ENCODE results near the gene OVOL1.
A peak's percentile ranks its signal among the peaks of the same experiment; 100 is the strongest.

Gene OVOL1

GRCh38 chr11:65777821-65778361 lies 9.0 kb upstream of the OVOL1 start:
- Histone ChIP-seq H3K4me1 (ENCODE audit: control insufficient read depth, insufficient read depth, low read length, poor library complexity, severe bottlenecking) (no peaks in the 10 kb centered on the region), H3K4me3 (ENCODE audit: extremely low read depth, insufficient read depth, low read length, poor library complexity, severe bottlenecking) (no peak overlapping the region), H3K9me3 (ENCODE audit: control insufficient read depth, low read length) (no peaks in the 10 kb centered on the region), H3K36me3 (ENCODE audit: control insufficient read depth, insufficient read depth, low read length) (peaks cover 32% of the 10 kb centered on the region), H3K27ac (ENCODE audit: low read depth, low read length, severe bottlenecking) (no peak overlapping the region)
- WGBS, 2 experiments (ENCODE audit: insufficient coverage in 2 of 2), result 94 to 96% methylated on average over 19 to 23 of the region's 23 CpGs

DNA sequence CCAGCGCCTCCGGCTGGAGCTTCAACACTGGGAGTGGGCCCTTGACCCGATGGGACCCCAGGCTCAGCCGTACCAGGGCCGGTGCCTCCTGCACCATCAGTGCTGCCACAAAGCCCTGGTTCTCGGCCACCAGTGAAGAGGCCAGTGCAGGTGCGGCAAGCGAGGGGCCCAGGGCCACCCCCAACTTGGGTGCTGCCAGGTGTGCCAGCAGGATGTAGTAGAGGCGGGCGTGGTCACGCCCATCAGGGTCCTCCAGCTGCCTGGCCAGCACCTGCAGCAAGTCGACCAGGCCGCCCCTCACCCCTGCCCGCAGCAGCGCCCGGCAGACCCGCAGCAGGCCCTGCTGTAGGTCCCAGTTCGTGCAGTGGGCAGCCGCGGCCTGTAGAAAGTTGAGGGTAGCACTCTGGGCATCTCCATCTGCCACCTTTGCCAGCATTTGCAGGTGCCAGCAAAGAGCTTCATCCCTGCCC lies 8.4 kb upstream of the OVOL1 start:
- peaks cover 32% of the 10 kb centered on the region for H3K36me3 ChIP-seq (ENCODE audit: control insufficient read depth, insufficient read depth, low read length)
- H3K27ac ChIP-seq (ENCODE audit: low read depth, low read length, severe bottlenecking), result no peak overlapping the region
- no peaks in the 10 kb centered on the region for H3K4me1 ChIP-seq (ENCODE audit: control insufficient read depth, insufficient read depth, low read length, poor library complexity, severe bottlenecking)
- no peaks in the 10 kb centered on the region for H3K9me3 ChIP-seq (ENCODE audit: control insufficient read depth, low read length)
- 95 to 99% methylated on average over 12 to 20 of the region's 20 CpGs for WGBS, 2 experiments (ENCODE audit: insufficient coverage in 2 of 2)
- no peak overlapping the region for H3K4me3 ChIP-seq (ENCODE audit: extremely low read depth, insufficient read depth, low read length, poor library complexity, severe bottlenecking)

DNA sequence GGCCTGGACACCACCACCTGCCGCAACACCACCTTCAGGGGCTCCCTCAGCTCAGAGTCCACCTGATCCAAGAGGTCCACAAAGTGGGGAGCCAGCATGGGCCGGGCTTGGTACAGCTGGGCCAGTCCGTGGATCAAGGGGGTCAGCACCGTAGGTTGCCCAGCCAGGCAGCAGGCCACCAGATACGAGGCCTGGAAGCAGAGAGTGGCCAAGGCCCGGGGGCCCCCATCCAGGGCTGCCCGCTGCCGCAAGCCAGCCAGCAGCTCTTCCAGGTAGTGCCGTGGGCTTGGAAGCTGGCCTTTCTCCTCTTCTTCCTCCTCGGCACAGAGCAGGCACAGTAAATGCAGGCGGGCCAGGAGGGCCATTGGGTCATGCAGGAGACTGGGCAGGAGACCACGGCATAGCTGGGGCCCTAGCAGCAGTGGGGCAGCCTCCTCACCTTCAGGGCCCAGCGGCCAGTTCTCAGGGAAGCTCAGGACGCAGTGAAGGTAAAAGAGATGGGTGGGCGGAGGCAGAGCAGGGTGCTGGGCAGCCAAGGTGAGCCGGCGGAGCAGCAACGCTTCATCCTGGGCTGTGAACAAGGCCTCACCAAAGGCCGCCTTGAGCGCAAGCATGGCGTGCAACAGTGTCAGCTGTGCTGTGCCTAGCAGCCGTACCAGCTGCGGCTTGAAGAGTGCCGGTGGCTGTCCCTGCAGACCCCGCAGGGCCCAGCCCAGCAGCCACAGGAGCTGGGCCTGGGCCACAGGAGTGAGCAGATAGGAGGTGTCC lies 7.8 kb upstream of the OVOL1 start:
- H3K4me3 ChIP-seq (ENCODE audit: extremely low read depth, insufficient read depth, low read length, poor library complexity, severe bottlenecking), result peak overlapping the region; percentile 72
- 97 to 98% methylated on average over 23 to 25 of the region's 25 CpGs for WGBS, 2 experiments (ENCODE audit: insufficient coverage in 2 of 2)
- no peak overlapping the region for H3K27ac ChIP-seq (ENCODE audit: low read depth, low read length, severe bottlenecking)

DNA sequence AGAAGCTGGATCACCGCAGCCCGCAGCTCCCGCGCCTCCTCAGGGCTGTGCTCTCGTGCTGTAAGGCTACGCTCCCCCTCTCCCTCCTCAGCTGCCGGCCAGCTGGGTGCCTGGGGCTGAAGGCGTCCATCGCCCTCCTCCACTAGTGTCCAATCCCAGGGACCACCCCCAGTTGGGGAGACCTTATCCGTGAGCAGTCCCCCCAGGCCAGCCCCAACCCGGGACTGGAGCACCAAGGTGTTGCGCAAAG lies 7.3 kb upstream of the OVOL1 start:
- 87 to 91% methylated on average over 9 to 10 of the region's 12 CpGs for WGBS, 2 experiments (ENCODE audit: insufficient coverage in 2 of 2)
- H3K4me1 ChIP-seq (ENCODE audit: control insufficient read depth, insufficient read depth, low read length, poor library complexity, severe bottlenecking), result no peaks in the 10 kb centered on the region
- no peak overlapping the region for H3K27ac ChIP-seq (ENCODE audit: low read depth, low read length, severe bottlenecking)
- no peaks in the 10 kb centered on the region for H3K9me3 ChIP-seq (ENCODE audit: control insufficient read depth, low read length)
- H3K36me3 ChIP-seq (ENCODE audit: control insufficient read depth, insufficient read depth, low read length), result peaks cover 32% of the 10 kb centered on the region
- H3K4me3 ChIP-seq (ENCODE audit: extremely low read depth, insufficient read depth, low read length, poor library complexity, severe bottlenecking), result peak overlapping the region; percentile 72

More for the DNA sequence above, 7.8 kb upstream of the OVOL1 start:
- Histone ChIP-seq H3K4me1 (ENCODE audit: control insufficient read depth, insufficient read depth, low read length, poor library complexity, severe bottlenecking) (no peaks in the 10 kb centered on the region), H3K36me3 (ENCODE audit: control insufficient read depth, insufficient read depth, low read length) (peaks cover 32% of the 10 kb centered on the region), H3K9me3 (ENCODE audit: control insufficient read depth, low read length) (no peaks in the 10 kb centered on the region)

- H3K27ac ChIP-seq (ENCODE audit: low read depth, low read length, severe bottlenecking), result peak overlapping the region; percentile 49
- 5 to 11% methylated on average over 57 to 75 of the region's 76 CpGs for WGBS, 2 experiments (ENCODE audit: insufficient coverage in 2 of 2)
- peaks cover 30% of the 10 kb centered on the region for H3K36me3 ChIP-seq (ENCODE audit: control insufficient read depth, insufficient read depth, low read length)
- peak overlapping the region; percentile 72 for H3K4me3 ChIP-seq (ENCODE audit: extremely low read depth, insufficient read depth, low read length, poor library complexity, severe bottlenecking)
- no peaks in the 10 kb centered on the region for H3K4me1 ChIP-seq (ENCODE audit: control insufficient read depth, insufficient read depth, low read length, poor library complexity, severe bottlenecking)
- no peaks in the 10 kb centered on the region for H3K9me3 ChIP-seq (ENCODE audit: control insufficient read depth, low read length)
These were observed 6.7 kb upstream of the OVOL1 start for GRCh38 chr11:65779919-65780769.

DNA sequence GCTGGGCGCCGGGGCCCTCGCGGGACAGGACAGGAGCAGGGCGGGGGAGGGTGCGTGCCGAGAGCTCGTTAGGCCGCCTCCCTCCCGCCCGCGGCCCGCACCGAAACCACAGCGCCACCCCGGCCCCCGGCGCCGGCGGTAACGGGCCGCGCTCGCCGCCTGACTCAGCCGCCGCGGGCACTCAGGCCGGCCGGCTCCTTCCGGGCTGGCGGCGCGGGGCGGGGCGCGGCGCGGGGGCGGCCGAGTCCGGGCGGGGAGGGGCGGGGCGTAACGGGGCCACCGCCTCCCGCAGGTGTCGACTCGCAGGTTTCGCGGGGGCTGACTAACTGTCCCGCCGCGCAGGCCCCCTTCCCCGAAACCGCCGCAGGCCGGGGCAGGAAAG lies 6.1 kb upstream of the OVOL1 start, which contains the start of gene AP5B1:
TSS of gene AP5B1 (minus strand) at position 207 of the 382 bp plus-strand sequence. CDS start 385 bp downstream, outside the sequence.
- Histone ChIP-seq H3K4me3 (ENCODE audit: extremely low read depth, insufficient read depth, low read length, poor library complexity, severe bottlenecking) (peak within 1 kb of the TSS; percentile 72), H3K4me1 (ENCODE audit: control insufficient read depth, insufficient read depth, low read length, poor library complexity, severe bottlenecking) (no peaks in the 10 kb centered on the region), H3K36me3 (ENCODE audit: control insufficient read depth, insufficient read depth, low read length) (peaks cover 27% of the 10 kb centered on the region), H3K27ac (ENCODE audit: low read depth, low read length, severe bottlenecking) (peak within 1 kb of the TSS; percentile 49), H3K9me3 (ENCODE audit: control insufficient read depth, low read length) (no peaks in the 10 kb centered on the region)
- WGBS, 2 experiments (ENCODE audit: insufficient coverage in 2 of 2), result 0% methylated on average over 27 to 41 of the region's 59 CpGs

DNA sequence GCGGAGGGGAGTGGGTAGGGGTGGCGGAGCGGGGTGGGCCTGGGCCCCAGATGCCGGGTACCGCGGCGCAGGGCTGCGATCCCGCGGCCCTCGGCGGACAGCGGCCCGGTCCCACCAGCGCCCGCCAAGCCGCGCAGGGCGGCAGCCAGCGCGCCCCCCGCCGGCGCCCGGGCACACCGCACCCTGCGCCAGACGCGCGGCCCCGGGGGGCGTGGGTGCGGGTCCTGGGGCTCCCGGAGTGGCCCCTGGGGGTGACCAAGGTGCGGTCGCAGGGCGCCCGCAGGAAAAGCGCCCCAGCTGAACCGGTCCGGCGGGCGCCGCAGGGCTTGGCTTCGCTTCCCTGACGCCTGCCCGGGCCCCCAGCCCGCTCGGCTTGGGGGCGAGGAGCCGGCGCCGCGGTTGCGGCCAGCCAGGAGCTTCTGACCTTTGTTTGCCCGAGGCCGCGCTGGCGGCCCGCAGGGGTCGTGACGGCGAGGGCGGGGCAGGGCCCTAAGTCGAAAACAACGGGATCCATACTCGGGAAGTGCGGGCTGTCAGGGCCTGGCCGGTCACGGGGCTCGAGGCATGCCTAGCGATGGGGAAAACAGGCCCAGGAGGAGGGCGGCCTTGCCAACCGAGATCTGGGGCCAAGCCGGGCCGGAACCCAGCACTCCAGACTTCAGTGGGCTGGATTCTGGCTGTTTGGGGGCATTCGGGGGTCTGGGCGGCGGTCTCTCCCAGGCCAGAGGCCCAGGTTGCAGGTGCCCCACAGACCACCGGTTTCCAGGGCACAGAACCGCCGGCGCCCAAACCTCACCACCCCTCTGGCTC lies 5.5 kb upstream of the OVOL1 start:
- 11 to 20% methylated on average over 53 to 55 of the region's 83 CpGs for WGBS, 2 experiments (ENCODE audit: insufficient coverage in 2 of 2)
- Histone ChIP-seq H3K36me3 (ENCODE audit: control insufficient read depth, insufficient read depth, low read length) (peaks cover 26% of the 10 kb centered on the region), H3K27ac (ENCODE audit: low read depth, low read length, severe bottlenecking) (no peak overlapping the region), H3K9me3 (ENCODE audit: control insufficient read depth, low read length) (no peaks in the 10 kb centered on the region), H3K4me3 (ENCODE audit: extremely low read depth, insufficient read depth, low read length, poor library complexity, severe bottlenecking) (peak overlapping the region; percentile 72), H3K4me1 (ENCODE audit: control insufficient read depth, insufficient read depth, low read length, poor library complexity, severe bottlenecking) (no peaks in the 10 kb centered on the region)

DNA sequence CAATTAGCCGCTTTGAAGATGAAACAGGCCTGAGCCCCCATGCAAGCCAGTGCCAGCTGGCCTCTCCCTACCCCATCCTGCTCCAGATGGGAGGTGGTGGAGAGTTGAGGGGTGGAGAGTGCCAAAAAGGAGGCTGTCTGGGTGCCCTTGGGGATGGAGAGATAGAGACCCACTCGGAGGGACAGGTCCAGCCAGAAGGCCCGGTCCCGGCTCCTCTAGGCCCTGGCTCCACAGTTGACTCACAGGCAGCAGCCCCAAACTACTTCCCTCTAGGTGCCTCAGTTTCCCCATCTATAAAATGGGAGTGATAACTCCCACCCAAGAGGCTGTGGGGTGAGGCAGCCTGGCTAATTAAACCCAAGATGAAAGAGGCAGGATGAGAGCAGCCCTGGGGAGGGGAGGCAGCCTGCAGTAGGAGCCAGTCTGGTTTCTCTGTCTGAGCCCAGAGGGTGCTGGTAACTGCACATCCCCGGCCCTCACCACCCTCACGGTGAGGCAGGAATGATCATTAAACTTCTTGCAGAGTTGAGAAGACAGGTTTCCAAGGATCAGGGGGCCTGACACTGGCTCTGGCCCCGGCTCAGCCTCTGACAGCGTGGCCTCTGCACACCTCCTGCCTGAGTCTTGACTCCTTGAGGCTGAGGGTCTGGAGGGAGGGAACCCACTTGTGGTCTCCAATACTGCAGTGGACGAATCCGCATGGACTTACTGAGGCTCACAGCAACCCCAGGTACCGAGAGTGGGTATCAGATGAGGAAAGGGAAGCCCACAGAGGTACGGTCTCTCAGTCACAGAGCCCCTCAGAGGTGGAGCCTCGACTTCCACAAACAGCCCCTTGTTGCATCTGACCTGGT lies 4.7 kb upstream of the OVOL1 start:
- Histone ChIP-seq H3K4me1 (ENCODE audit: control insufficient read depth, insufficient read depth, low read length, poor library complexity, severe bottlenecking) (no peaks in the 10 kb centered on the region), H3K27ac (ENCODE audit: low read depth, low read length, severe bottlenecking) (no peak overlapping the region), H3K9me3 (ENCODE audit: control insufficient read depth, low read length) (no peaks in the 10 kb centered on the region), H3K36me3 (ENCODE audit: control insufficient read depth, insufficient read depth, low read length) (peaks cover 22% of the 10 kb centered on the region), H3K4me3 (ENCODE audit: extremely low read depth, insufficient read depth, low read length, poor library complexity, severe bottlenecking) (peak overlapping the region; percentile 72)
- 87 to 92% methylated on average over 7 to 10 of the region's 13 CpGs for WGBS, 2 experiments (ENCODE audit: insufficient coverage in 2 of 2)

DNA sequence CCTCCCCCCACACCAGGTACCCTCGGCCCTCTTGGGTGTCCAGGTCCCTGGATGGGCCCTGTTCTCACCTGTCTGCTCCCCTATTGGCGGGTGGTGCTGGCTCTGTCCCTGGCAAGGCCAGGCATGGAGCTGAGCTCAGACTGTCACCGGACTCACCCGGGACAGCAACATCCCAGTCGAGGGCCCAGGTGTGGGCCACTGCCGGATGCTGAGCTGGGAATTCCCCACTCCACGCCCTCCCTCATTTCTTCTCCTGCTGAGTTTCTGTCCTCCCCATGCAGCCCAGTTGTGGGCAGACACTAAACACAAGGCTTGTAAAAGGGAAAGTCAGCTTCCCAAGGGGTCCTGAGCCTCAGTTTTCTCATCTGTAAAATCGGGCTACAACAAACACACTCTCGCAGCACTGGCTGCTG lies 4.0 kb upstream of the OVOL1 start:
- Histone ChIP-seq H3K4me3 (ENCODE audit: extremely low read depth, insufficient read depth, low read length, poor library complexity, severe bottlenecking) (no peak overlapping the region), H3K4me1 (ENCODE audit: control insufficient read depth, insufficient read depth, low read length, poor library complexity, severe bottlenecking) (peaks cover 2% of the 10 kb centered on the region), H3K27ac (ENCODE audit: low read depth, low read length, severe bottlenecking) (no peak overlapping the region), H3K36me3 (ENCODE audit: control insufficient read depth, insufficient read depth, low read length) (peaks cover 17% of the 10 kb centered on the region), H3K9me3 (ENCODE audit: control insufficient read depth, low read length) (no peaks in the 10 kb centered on the region)
- 92 to 96% methylated on average over 6 to 9 of the region's 9 CpGs for WGBS, 2 experiments (ENCODE audit: insufficient coverage in 2 of 2)

All from mesodermal cell (in vitro differentiated cells).